HCT116 (cell line): ENCODE results near the gene ESRRA. TPM values are rescaled to one million over a fixed set of nuclear protein-coding genes. Genes with fewer than 3 reads are reported as not detected.

Experiments used
- ATAC-seq: fragments of 200-7000 bp; cut with Tn5 transposase; 2 replicates; pipeline ENCODE4 v1.9.1; 2020; ENCODE audit warnings: mild to moderate bottlenecking, moderate library complexity
- BruUV-seq: library from RNA; stranded (reverse); fragments of 400-500 nt; replicated peaks from 2 replicates; lab custom pipeline; 2021; lab: Mats Ljungman, UMichigan
- CTCF ChIA-PET: fragments of 300-600 bp; sonication (Branson Sonifier 250); formaldehyde crosslinking; loops from one replicate; lab custom pipeline; 2021; ENCODE audit warnings: antibody characterized with exemption; lab: Charles Lee
- POLR2A ChIA-PET: fragments of 300-600, 350-600 bp; sonication (Branson Sonifier 250); formaldehyde crosslinking; loops from one replicate; lab custom pipeline; 2021; ENCODE audit warnings: antibody characterized with exemption; lab: Charles Lee
- RAD21 ChIA-PET, 2 experiments: fragments of 300-600 bp; sonication (Branson Sonifier 250); formaldehyde crosslinking; loops; one replicate each; lab custom pipeline; 2023; ENCODE audit warnings: low total read pairs in 2 of 2; ENCODE audit not compliant: uncharacterized antibody in 2 of 2, unreplicated experiment in 2 of 2, low non-redundant PET in 1 of 2; lab: Charles Lee
- DNase-seq: peaks from one replicate; pipeline ENCODE4 v3.0.0-alpha.2; 2010; ENCODE audit warnings: low read depth, low spot score
- H2AFZ ChIP-seq: fragments of 200-600 bp; shearing (Covaris generic), sonication (generic); 2 replicates; pipeline ENCODE4 v1.6.1; 2017; ENCODE audit warnings: low read depth, mixed run types, mixed read lengths, antibody characterized with exemption, low read length; ENCODE audit not compliant: poor library complexity, severe bottlenecking
- H3K27ac ChIP-seq: 2 replicates; pipeline ENCODE4 v1.5.1; 2012; ENCODE audit warnings: low read depth, low read length
- H3K27me3 ChIP-seq: fragments of 200-600 bp; sonication (generic); 2 replicates; pipeline ENCODE4 v1.6.1; 2016; ENCODE audit warnings: mixed run types, low read length, mixed read lengths; ENCODE audit not compliant: insufficient read depth
- H3K36me3 ChIP-seq, 2 experiments: fragments of 200-500 bp in 1 of 2; fragments of 200-600 bp in 1 of 2; sonication (Bioruptor generic) in 1 of 2; sonication (generic) in 1 of 2; 2 replicates each; pipeline versions ENCODE4 v1.5.1 to v1.6.1; 2014 to 2016; ENCODE audit warnings: low read length in 2 of 2, inconsistent platforms in 1 of 2, mixed read lengths in 1 of 2, mixed run types in 1 of 2; ENCODE audit not compliant: insufficient read depth in 2 of 2, control insufficient read depth in 1 of 2
- H3K4me1 ChIP-seq, 2 experiments: fragments of 200-600 bp in 1 of 2; sonication (generic) in 1 of 2; 2 replicates each; pipeline versions ENCODE4 v1.5.1 to v1.6.1; 2012 to 2017; ENCODE audit warnings: low read length in 2 of 2, inconsistent platforms in 1 of 2, mild to moderate bottlenecking in 1 of 2, mixed read lengths in 1 of 2, mixed run types in 1 of 2, moderate library complexity in 1 of 2; ENCODE audit not compliant: insufficient read depth in 2 of 2, control insufficient read depth in 1 of 2
- H3K4me2 ChIP-seq: fragments of 200-600 bp; sonication (generic); 2 replicates; pipeline ENCODE4 v1.6.1; 2017; ENCODE audit warnings: mixed run types, low read length, mixed read lengths
- H3K4me3 ChIP-seq, 2 experiments: fragments of 200-600 bp in 1 of 2; sonication (generic) in 1 of 2; replicated peaks in 1 of 2; 2 replicates each; pipeline ENCODE4 v1.5.1; 2011 to 2016; ENCODE audit warnings: low read length in 2 of 2, control low read depth in 1 of 2, low read depth in 1 of 2, mild to moderate bottlenecking in 1 of 2, mixed read lengths in 1 of 2, mixed run types in 1 of 2
- H3K79me2 ChIP-seq: fragments of 200-600 bp; sonication (generic); 2 replicates; pipeline ENCODE4 v1.6.1; 2017; ENCODE audit warnings: mild to moderate bottlenecking, mixed run types, low read length, moderate library complexity, mixed read lengths; ENCODE audit not compliant: insufficient read depth
- H3K9ac ChIP-seq: fragments of 200-600 bp; sonication (generic); 2 replicates; pipeline ENCODE4 v1.6.1; 2016; ENCODE audit warnings: low read length, mixed read lengths
- H3K9me2 ChIP-seq: fragments of 200-600 bp; sonication (generic), shearing (Covaris generic); 2 replicates; pipeline ENCODE4 v1.6.1; 2017; ENCODE audit warnings: mixed run types, mild to moderate bottlenecking, moderate library complexity; ENCODE audit not compliant: insufficient read depth
- H3K9me3 ChIP-seq, 2 experiments: fragments of 200-500 bp in 1 of 2; fragments of 200-600 bp in 1 of 2; sonication (Bioruptor generic) in 1 of 2; sonication (generic) in 1 of 2; 2 replicates each; pipeline ENCODE4 v1.6.1; 2014 to 2017; ENCODE audit warnings: low read length in 2 of 2, mixed read lengths in 2 of 2, inconsistent platforms in 1 of 2, low read depth in 1 of 2, mild to moderate bottlenecking in 1 of 2, mixed run types in 1 of 2, moderate library complexity in 1 of 2; ENCODE audit not compliant: control insufficient read depth in 1 of 2, insufficient read depth in 1 of 2
- H4K20me1 ChIP-seq: fragments of 200-600 bp; sonication (generic), shearing (Covaris generic); 2 replicates; pipeline ENCODE4 v1.6.1; 2017; ENCODE audit warnings: mixed run types, mild to moderate bottlenecking, moderate library complexity; ENCODE audit not compliant: insufficient read depth
- CTCF ChIP-seq, 3 experiments: fragments of 200-600 bp in 1 of 3; sonication (generic) in 1 of 3; IDR thresholded peaks in 2 of 3; conservative IDR thresholded peaks in 1 of 3; 2 replicates each; pipeline ENCODE4 v1.5.1; 2012 to 2017; ENCODE audit warnings: low read depth in 2 of 3, low read length in 2 of 3, antibody characterized with exemption in 1 of 3, borderline replicate concordance in 1 of 3, control low read depth in 1 of 3, mild to moderate bottlenecking in 1 of 3, mixed read lengths in 1 of 3, mixed run types in 1 of 3, moderate library complexity in 1 of 3; ENCODE audit not compliant: insufficient read depth in 1 of 3
- JUND ChIP-seq: IDR thresholded peaks from 2 replicates; pipeline ENCODE4 v1.6.1; 2012
- POLR2A ChIP-seq: IDR thresholded peaks from 2 replicates; pipeline ENCODE4 v1.7.0; 2011; ENCODE audit warnings: borderline replicate concordance; ENCODE audit not compliant: insufficient read depth, insufficient read length; ENCODE audit errors: extremely low read depth
- POLR2AphosphoS5 ChIP-seq: IDR thresholded peaks from 2 replicates; pipeline ENCODE4 v1.6.1; 2011; ENCODE audit warnings: mild to moderate bottlenecking, low read depth, low read length, moderate library complexity
- SP1 ChIP-seq: IDR thresholded peaks from 2 replicates; pipeline ENCODE4 v1.6.1; 2012; ENCODE audit warnings: low read depth
- TCF7L2 ChIP-seq: IDR thresholded peaks from 2 replicates; pipeline ENCODE4 v1.7.0; 2011; ENCODE audit warnings: borderline replicate concordance, inconsistent platforms; ENCODE audit not compliant: insufficient read depth, insufficient read length; ENCODE audit errors: extremely low read depth
- ZFX ChIP-seq: fragments of 450-650 bp; IDR thresholded peaks from 2 replicates; pipeline ENCODE4 v1.6.1; 2017
- intact Hi-C: fragments of 100-400 bp; cut with micrococcal nuclease; formaldehyde crosslinking; loops from 2 replicates; pipeline ENCODE4 v1.10.0; 2022
- total RNA-seq: library from RNA; stranded (reverse); gene quantifications from one replicate; pipeline ENCODE4 v1.2.1, GENCODE V29; 2021; ENCODE audit not compliant: unreplicated experiment

The ESRRA gene
- total RNA-seq, 1 experiment from 2014 or later, result 62.7 TPM

- Histone ChIP-seq H3K4me1 (peaks cover 29 to 53% of the 10 kb centered on the region in 2 experiments), H3K27ac (peak overlapping the region; percentile 68), H3K4me2 (peak overlapping the region; percentile 78), H3K9ac (peak overlapping the region; percentile 62), H3K9me3 (no peaks in the 10 kb centered on the region), H3K9me2 (no peaks in the 10 kb centered on the region), H2AFZ (peak overlapping the region; percentile 38), H3K4me3 (peak overlapping the region; percentile 19 to 37), H3K36me3 (no peaks in the 10 kb centered on the region), H3K27me3 (no peaks in the 10 kb centered on the region), H3K79me2 (no peaks in the 10 kb centered on the region), H4K20me1 (no peaks in the 10 kb centered on the region)
- ChIA-PET POLR2A (interaction anchor here (0.6 to 5.9 kb wide), 15 partner anchors 8 to 1490 kb away, joined by 3 to 77 read pairs (median 4); partner anchors contain the start of genes PRDX5, STIP1 and TRMT112), CTCF (interaction anchor here (0.6 to 3.9 kb wide), 13 partner anchors 9 to 127 kb away, joined by 3 to 46 read pairs (median 5); partner anchors contain the start of genes BAD, CCDC88B, ESRRA and FKBP2), RAD21 (interaction anchor here (0.6 to 1.8 kb wide), 10 partner anchors 8 to 321 kb away, joined by 3 to 14 read pairs (median 4); partner anchors contain the start of genes PRDX5 (in 2 of the 2) and TRMT112 (in 1 of the 2))
- intact Hi-C loops, result loop anchor here (1.0 kb wide), 1 partner anchor 14 kb away; the partner anchor contains the start of gene TRMT112
- no TSS peak for BruUV-seq
- TF ChIP-seq POLR2AphosphoS5 (peak; percentile 66), CTCF (IDR thresholded peaks at IDR 0.05 in 2 of 3, conservative IDR thresholded peaks at IDR 0.05 in 1 of 3; ENCODE audit: borderline replicate concordance in 1 of 3, insufficient read depth in 1 of 3, low read depth in 2 of 3, low read length in 2 of 3) (peak in 2 of 3 experiments; percentile 74 to 89; a peak in 4 of 6 replicates), JUND (no peak), ZFX (peak; percentile 45; the same call in 1 of the 2 replicates), SP1 (no peak), TCF7L2 (peak; percentile 54), POLR2A (peak; percentile 43)
- DNase-seq (peak; percentile 83), ATAC-seq (peak; percentile 74)
Observed at GRCh38 chr11:64331569-64332371, 26.4 kb downstream of the ESRRA start.
